Endothelial cell of umbilical vein (primary cell): ENCODE results near the gene INTS11. TPM values are rescaled to one million over a fixed set of nuclear protein-coding genes. Genes with fewer than 3 reads are reported as not detected.

Source experiments
- BruUV-seq: library from RNA; stranded (reverse); fragments of 400-500 nt; replicated peaks from 2 replicates; lab custom pipeline; 2021; lab: Mats Ljungman, UMichigan
- CTCF ChIA-PET: fragments of 300-600, 350-600 bp; sonication (Branson Sonifier 250); formaldehyde crosslinking; loops from one replicate; lab custom pipeline; 2021; ENCODE audit warnings: antibody characterized with exemption, inconsistent platforms; lab: Charles Lee
- POLR2A ChIA-PET: fragments of 300-600, 350-600 bp; sonication (Branson Sonifier 250); formaldehyde crosslinking; loops from one replicate; lab custom pipeline; 2021; ENCODE audit warnings: antibody characterized with exemption, inconsistent platforms; lab: Charles Lee
- DNase-seq: peaks from one replicate; pipeline ENCODE4 v3.0.0-alpha.2; 2011; ENCODE audit warnings: low read depth, low spot score
- FAIRE-seq: peaks from 2 replicates; lab custom pipeline; 2011; peaks lifted over from hg19 to GRCh38; lab: Jason Lieb, UNC
- H2AFZ ChIP-seq: 2 replicates; pipeline ENCODE4 v1.6.0; 2012; ENCODE audit warnings: low read depth, low read length, control low read depth, inconsistent platforms
- H3K27ac ChIP-seq: 2 replicates; pipeline ENCODE4 v1.5.1; 2011; ENCODE audit warnings: low read depth, mild to moderate bottlenecking, control low read depth, low read length, moderate library complexity; ENCODE audit not compliant: insufficient read depth
- H3K27me3 ChIP-seq, 2 experiments: 2 replicates each; pipeline versions ENCODE4 v1.6.0 to v1.6.1; 2011; ENCODE audit warnings: low read length in 2 of 2, mixed read lengths in 1 of 2; ENCODE audit not compliant: control insufficient read depth in 2 of 2, insufficient read depth in 2 of 2
- H3K36me3 ChIP-seq, 2 experiments: 2 replicates in 1 of 2; 3 replicates in 1 of 2; pipeline ENCODE4 v1.5.1; 2011; ENCODE audit warnings: low read length in 2 of 2, mild to moderate bottlenecking in 1 of 2, moderate library complexity in 1 of 2; ENCODE audit not compliant: control insufficient read depth in 2 of 2, insufficient read depth in 2 of 2; ENCODE audit errors: extremely low read depth in 1 of 2
- H3K4me1 ChIP-seq: 3 replicates; pipeline ENCODE4 v1.5.1; 2011; ENCODE audit warnings: mild to moderate bottlenecking, low read length; ENCODE audit not compliant: control insufficient read depth, insufficient read depth; ENCODE audit errors: extremely low read depth
- H3K4me2 ChIP-seq: 2 replicates; pipeline ENCODE4 v1.6.1; 2011; ENCODE audit warnings: low read length, control low read depth, mixed read lengths; ENCODE audit not compliant: insufficient read depth
- H3K4me3 ChIP-seq, 3 experiments: fragments of 200-600 bp in 1 of 3; sonication (generic), shearing (Covaris generic) in 1 of 3; replicated peaks in 1 of 3; 2 replicates each; pipeline ENCODE4 v1.5.1; 2011 to 2016; ENCODE audit warnings: control low read depth in 3 of 3, low read length in 3 of 3, mild to moderate bottlenecking in 2 of 3, inconsistent platforms in 1 of 3, low read depth in 1 of 3, moderate library complexity in 1 of 3; ENCODE audit not compliant: insufficient read depth in 1 of 3
- H3K79me2 ChIP-seq: 2 replicates; pipeline ENCODE4 v1.6.0; 2012; ENCODE audit warnings: low read length, inconsistent platforms; ENCODE audit not compliant: control insufficient read depth, insufficient read depth
- H3K9ac ChIP-seq: replicated peaks from 2 replicates; pipeline ENCODE3; 2011; ENCODE audit warnings: low read length, control low read depth; ENCODE audit not compliant: insufficient read depth; ENCODE audit errors: extremely low read depth
- H3K9me1 ChIP-seq: replicated peaks from 3 replicates; pipeline ENCODE4 v1.6.0; 2011; ENCODE audit warnings: mild to moderate bottlenecking, low read length; ENCODE audit not compliant: control insufficient read depth, insufficient read depth; ENCODE audit errors: extremely low read depth
- H3K9me3 ChIP-seq: replicated peaks from 2 replicates; pipeline ENCODE4 v1.5.1; 2012; ENCODE audit warnings: low read length, inconsistent platforms; ENCODE audit not compliant: control insufficient read depth, insufficient read depth
- H4K20me1 ChIP-seq: replicated peaks from 2 replicates; pipeline ENCODE3; 2011; ENCODE audit warnings: mild to moderate bottlenecking, low read length; ENCODE audit not compliant: control insufficient read depth, insufficient read depth; ENCODE audit errors: extremely low read depth
- CTCF ChIP-seq, 2 donors: IDR thresholded peaks; 1 replicate in 1 of 2; 2 replicates in 1 of 2; pipeline ENCODE4 v1.5.1; 2011; ENCODE audit warnings: low read length in 2 of 2, mild to moderate bottlenecking in 2 of 2, moderate library complexity in 2 of 2, control low read depth in 1 of 2, inconsistent platforms in 1 of 2, low read depth in 1 of 2; ENCODE audit not compliant: insufficient read depth in 1 of 2; ENCODE audit errors: extremely low read depth in 1 of 2
- EZH2 ChIP-seq: IDR thresholded peaks from 2 replicates; pipeline ENCODE4 v1.6.1; 2012; ENCODE audit warnings: borderline replicate concordance, low read depth, mild to moderate bottlenecking, moderate library complexity, low read length, inconsistent platforms; ENCODE audit not compliant: severe bottlenecking
- FOS ChIP-seq: IDR thresholded peaks from 2 replicates; pipeline ENCODE4 v1.6.1; 2011; ENCODE audit warnings: mild to moderate bottlenecking, low read length, moderate library complexity, borderline replicate concordance; ENCODE audit not compliant: insufficient read depth
- GATA2 ChIP-seq: IDR thresholded peaks from 2 replicates; pipeline ENCODE4 v1.7.0; 2011; ENCODE audit warnings: low read depth, mild to moderate bottlenecking, moderate library complexity, mixed read lengths, low read length; ENCODE audit not compliant: insufficient read length, insufficient read depth
- JUN ChIP-seq: IDR thresholded peaks from 2 replicates; pipeline ENCODE4 v1.6.1; 2011; ENCODE audit warnings: borderline replicate concordance, low read depth; ENCODE audit not compliant: insufficient read length, insufficient read depth
- MYC ChIP-seq: IDR thresholded peaks from one replicate; pipeline ENCODE4 v1.6.1; 2011; ENCODE audit warnings: mild to moderate bottlenecking, low read depth, low read length
- POLR2A ChIP-seq: IDR thresholded peaks from 2 replicates; pipeline ENCODE4 v1.6.1; 2012; ENCODE audit warnings: low read depth, mild to moderate bottlenecking, control low read depth, low read length
- POLR2AphosphoS5 ChIP-seq: IDR thresholded peaks from 2 replicates; pipeline ENCODE4 v1.6.1; 2012; ENCODE audit warnings: low read depth, mild to moderate bottlenecking, control low read depth, low read length, moderate library complexity; ENCODE audit not compliant: insufficient read depth
- dilution Hi-C: fragments of 300-500 bp; cut with MboI; formaldehyde crosslinking; loops from one replicate; pipeline ENCODE4 v1.15.0; 2019; ENCODE audit warnings: low sequenced_read_pairs; ENCODE audit not compliant: extremely low pct_ligation_motif_present
- intact Hi-C: fragments of 100-400 bp; cut with micrococcal nuclease; formaldehyde crosslinking; loops from one replicate; pipeline ENCODE4 v1.10.0; 2022
- polyA plus RNA-seq, 4 experiments: library from polyadenylated mRNA; depleted of rRNA in 3 of 4; stranded (reverse) in 3 of 4; unstranded in 1 of 4; fragments of >200 nt; gene quantifications; 2 replicates each; pipeline versions ENCODE4 v1.2.1 to v1.2.3, GENCODE V29; 2011 to 2012; ENCODE audit warnings: missing spikeins in 1 of 4
- total RNA-seq: library from RNA; stranded (reverse); gene quantifications from 2 replicates; pipeline ENCODE4 v1.2.3, GENCODE V29; 2021
- TF ChIP-seq, protein P1 (sequence below): IDR thresholded peaks from 2 replicates; pipeline ENCODE4 v1.6.1; 2011; ENCODE audit not compliant: insufficient read depth, insufficient read length

The INTS11 gene
- total and polyA plus RNA-seq, 2 donors (not counting 3 experiments of a cell fraction or from before 2014, with no cell fraction given): 132 to 222 TPM

DNA sequence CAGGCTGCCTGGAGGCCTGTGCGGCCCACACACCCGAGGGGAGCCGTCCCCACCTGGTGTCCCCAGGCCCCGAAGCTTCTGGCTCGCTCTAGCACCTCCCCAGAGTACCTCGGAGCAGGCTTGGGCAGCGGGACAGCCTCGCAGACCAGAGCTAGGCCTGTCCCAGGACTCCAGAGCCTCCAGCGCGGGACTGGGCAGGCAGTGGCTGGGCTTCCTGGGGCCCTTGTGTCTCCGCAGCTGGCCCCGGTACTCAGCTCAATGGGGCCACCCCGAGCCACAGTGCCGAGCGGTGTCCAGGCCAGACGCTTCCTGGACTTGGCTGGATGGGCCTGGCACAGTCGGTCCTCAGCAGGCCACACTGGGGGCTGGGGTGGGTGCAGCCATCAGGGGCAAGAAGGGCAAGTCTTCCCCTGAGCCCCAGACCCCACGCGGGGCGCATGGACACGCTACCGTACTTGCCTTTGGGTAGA, 39.3 kb downstream of the INTS11 start:
- Histone ChIP-seq H3K4me1 (peaks cover 2% of the 10 kb centered on the region), H3K79me2 (no peaks in the 10 kb centered on the region), H3K27ac (no peak overlapping the region), H3K9me1 (no peaks in the 10 kb centered on the region), H4K20me1 (no peaks in the 10 kb centered on the region), H3K36me3 (no peaks in the 10 kb centered on the region), H3K9ac (no peak overlapping the region), H3K9me3 (no peaks in the 10 kb centered on the region), H3K27me3 (no peaks in the 10 kb centered on the region), H3K4me2 (no peak overlapping the region), H3K4me3 (no peak overlapping the region), H2AFZ (no peak overlapping the region)
- intact Hi-C loops: no loop called here
- TF ChIP-seq CTCF (IDR thresholded peaks at IDR 0.05; ENCODE audit: extremely low read depth in 1 of 2, insufficient read depth in 1 of 2, low read depth in 1 of 2, low read length in 2 of 2) (no peak), MYC (no peak), POLR2A (no peak), EZH2 (no peak), GATA2 (no peak), JUN (no peak), FOS (no peak), POLR2AphosphoS5 (no peak)
- TF ChIP-seq, protein P1, sequence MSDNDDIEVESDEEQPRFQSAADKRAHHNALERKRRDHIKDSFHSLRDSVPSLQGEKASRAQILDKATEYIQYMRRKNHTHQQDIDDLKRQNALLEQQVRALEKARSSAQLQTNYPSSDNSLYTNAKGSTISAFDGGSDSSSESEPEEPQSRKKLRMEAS: no peak
- no TSS peak for BruUV-seq
- FAIRE-seq: no peak
- CTCF ChIA-PET: interaction anchor here (2.8 kb wide), 1 partner anchor 163 kb away, joined by 7 read pairs; no protein-coding TSS in a partner anchor
- no peak for DNase-seq
- dilution Hi-C loops: no loop called here
- POLR2A ChIA-PET: no interaction called here
